HepG2 (cell line): ENCODE results near the gene B3GNT7. TPM values are rescaled to one million over a fixed set of nuclear protein-coding genes. Genes with fewer than 3 reads are reported as not detected.

Experiments used
- AGO1 ChIP-seq: fragments of 200-400 bp; formaldehyde crosslinking; IDR thresholded peaks from 2 replicates; pipeline ENCODE4 v1.6.1; 2017; ENCODE audit warnings: mild to moderate bottlenecking, low read depth, low read length, moderate library complexity; ENCODE audit not compliant: poor library complexity, severe bottlenecking
- AGO2 ChIP-seq: fragments of 200-400 bp; formaldehyde crosslinking; optimal IDR thresholded peaks from 2 replicates; pipeline ENCODE3; 2017; ENCODE audit warnings: mild to moderate bottlenecking, low read depth, low read length, moderate library complexity
- AHR ChIP-seq: IDR thresholded peaks from 2 replicates; pipeline ENCODE4 v1.6.1; 2018; ENCODE audit warnings: missing genetic modification reagents, missing compliant biosample characterization
- CEBPB ChIP-seq: IDR thresholded peaks from 2 replicates; pipeline ENCODE4 v1.6.1; 2011; ENCODE audit warnings: low read depth, low read length, improper control_type of control experiment, borderline replicate concordance
- ELF4 ChIP-seq: sonication (generic); formaldehyde crosslinking; IDR thresholded peaks from 2 replicates; pipeline ENCODE4 v1.5.0; 2020; ENCODE audit warnings: missing genetic modification reagents, mild to moderate bottlenecking, moderate library complexity, borderline replicate concordance
- KDM1A ChIP-seq: IDR thresholded peaks from 2 replicates; pipeline ENCODE4 v1.6.1; 2016; ENCODE audit warnings: missing compliant biosample characterization
- NFYB ChIP-seq: sonication (generic); formaldehyde crosslinking; IDR thresholded peaks from 2 replicates; pipeline ENCODE4 v1.4.0; 2020; ENCODE audit warnings: missing genetic modification reagents
- NKX3-1 ChIP-seq: sonication (generic); formaldehyde crosslinking; IDR thresholded peaks from 2 replicates; pipeline ENCODE4 v1.5.0; 2020; ENCODE audit warnings: missing genetic modification reagents
- NONO ChIP-seq, 2 experiments: fragments of 450-650 bp in 1 of 2; sonication (generic) in 1 of 2; formaldehyde crosslinking in 1 of 2; IDR thresholded peaks in 1 of 2; conservative IDR thresholded peaks in 1 of 2; 2 replicates each; pipeline versions ENCODE4 v1.6.1 to v1.8.0; 2017 to 2022; ENCODE audit warnings: mild to moderate bottlenecking in 1 of 2, missing genetic modification reagents in 1 of 2, moderate library complexity in 1 of 2
- SIX4 ChIP-seq: sonication (generic); formaldehyde crosslinking; IDR thresholded peaks from 2 replicates; pipeline ENCODE4 v1.4.0; 2020; ENCODE audit warnings: missing genetic modification reagents
- SMAD3 ChIP-seq: sonication (generic); formaldehyde crosslinking; IDR thresholded peaks from 2 replicates; pipeline ENCODE4 v1.4.0; 2020; ENCODE audit warnings: missing genetic modification reagents
- SYNCRIP ChIP-seq: fragments of 200-400 bp; formaldehyde crosslinking; IDR thresholded peaks from 2 replicates; pipeline ENCODE4 v1.6.1; 2018; ENCODE audit warnings: mild to moderate bottlenecking, low read depth, low read length; ENCODE audit not compliant: insufficient read depth
- ZNF24 ChIP-seq: fragments of 450-650 bp; IDR thresholded peaks from 2 replicates; pipeline ENCODE4 v1.6.1; 2017; ENCODE audit warnings: antibody characterized with exemption, mild to moderate bottlenecking
- ZNF496 ChIP-seq: sonication (generic); formaldehyde crosslinking; IDR thresholded peaks from 2 replicates; pipeline ENCODE4 v1.8.1; 2023; ENCODE audit warnings: mild to moderate bottlenecking, moderate library complexity, missing genetic modification reagents; ENCODE audit not compliant: insufficient replicate concordance
- ZNF589 ChIP-seq: sonication (generic); formaldehyde crosslinking; conservative IDR thresholded peaks from 2 replicates; pipeline ENCODE4 v1.8.0; 2022; ENCODE audit warnings: mild to moderate bottlenecking, moderate library complexity, missing genetic modification reagents
- ZNF660 ChIP-seq: sonication (generic); formaldehyde crosslinking; IDR thresholded peaks from 2 replicates; pipeline ENCODE4 v1.5.1; 2020; ENCODE audit warnings: mild to moderate bottlenecking, low read depth, missing genetic modification reagents, borderline replicate concordance
- ZNF670 ChIP-seq: sonication (generic); formaldehyde crosslinking; IDR thresholded peaks from 2 replicates; pipeline ENCODE4 v1.8.0; 2022; ENCODE audit warnings: mild to moderate bottlenecking, missing genetic modification reagents, borderline replicate concordance
- polyA plus RNA-seq, 8 experiments: library from polyadenylated mRNA; depleted of rRNA in 3 of 8; stranded (reverse) in 7 of 8; unstranded in 1 of 8; fragments of >200 nt; fragmentation: Illumina TruSeq in 4 of 8; extraction: Trizol in 4 of 8; gene quantifications; 2 replicates each; pipeline versions ENCODE4 v1.2.1 to v1.2.3, GENCODE V29; 2011 to 2016; ENCODE audit warnings: low read depth in 4 of 8, missing spikeins in 1 of 8, mixed read lengths in 1 of 8; ENCODE audit not compliant: insufficient read depth in 1 of 8
- total RNA-seq, 5 experiments: library from RNA; depleted of rRNA; stranded (reverse); fragments of >200 nt; fragmentation: Illumina TruSeq; extraction: Trizol; gene quantifications; 2 replicates each; pipeline ENCODE4 v1.2.3, GENCODE V29; 2016; ENCODE audit warnings: low read depth in 1 of 5
- TF ChIP-seq, protein P1 (sequence below): sonication (generic); formaldehyde crosslinking; IDR thresholded peaks from 2 replicates; pipeline ENCODE4 v1.4.0; 2020; ENCODE audit warnings: missing genetic modification reagents, mild to moderate bottlenecking, borderline replicate concordance
- TF ChIP-seq, protein P2 (sequence below): sonication (generic); formaldehyde crosslinking; IDR thresholded peaks from 2 replicates; pipeline ENCODE4; 2020; ENCODE audit warnings: missing genetic modification reagents, mild to moderate bottlenecking, borderline replicate concordance
- TF ChIP-seq, protein P3 (sequence below): IDR thresholded peaks from 2 replicates; pipeline ENCODE4 v1.6.1; 2016; ENCODE audit warnings: mild to moderate bottlenecking
- TF ChIP-seq, protein P4 (sequence below): sonication (generic); formaldehyde crosslinking; IDR thresholded peaks from 2 replicates; pipeline ENCODE4 v1.4.0; 2020; ENCODE audit warnings: missing genetic modification reagents
- TF ChIP-seq, protein P5 (sequence below): sonication (generic); formaldehyde crosslinking; IDR thresholded peaks from 2 replicates; pipeline ENCODE4 v1.4.0; 2020; ENCODE audit warnings: mild to moderate bottlenecking, missing genetic modification reagents

Gene B3GNT7
- total and polyA plus RNA-seq, 2 of the 13 experiments (the other 11 are each of a cell fraction or from before 2014, with no cell fraction given), result 0.04 to 0.24 TPM

DNA sequence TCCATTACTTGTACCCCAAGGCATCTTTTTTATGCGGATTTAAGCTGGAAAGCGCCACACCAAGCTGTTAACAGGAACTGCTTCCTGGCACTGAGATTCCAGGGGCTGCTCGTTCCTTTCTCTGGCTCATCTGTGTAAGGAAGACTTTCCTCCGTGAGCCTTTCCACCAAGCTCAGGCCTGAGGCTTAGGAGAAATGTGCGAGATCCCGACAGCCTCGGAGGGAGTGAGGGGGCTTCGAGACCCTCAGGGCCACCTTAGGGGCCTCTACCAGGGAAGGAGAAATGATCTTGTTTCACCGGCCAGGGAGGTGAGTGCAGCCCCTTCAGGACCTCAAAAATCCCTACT, 17.1 kb downstream of the B3GNT7 start (continued):
- TF ChIP-seq, protein P1, sequence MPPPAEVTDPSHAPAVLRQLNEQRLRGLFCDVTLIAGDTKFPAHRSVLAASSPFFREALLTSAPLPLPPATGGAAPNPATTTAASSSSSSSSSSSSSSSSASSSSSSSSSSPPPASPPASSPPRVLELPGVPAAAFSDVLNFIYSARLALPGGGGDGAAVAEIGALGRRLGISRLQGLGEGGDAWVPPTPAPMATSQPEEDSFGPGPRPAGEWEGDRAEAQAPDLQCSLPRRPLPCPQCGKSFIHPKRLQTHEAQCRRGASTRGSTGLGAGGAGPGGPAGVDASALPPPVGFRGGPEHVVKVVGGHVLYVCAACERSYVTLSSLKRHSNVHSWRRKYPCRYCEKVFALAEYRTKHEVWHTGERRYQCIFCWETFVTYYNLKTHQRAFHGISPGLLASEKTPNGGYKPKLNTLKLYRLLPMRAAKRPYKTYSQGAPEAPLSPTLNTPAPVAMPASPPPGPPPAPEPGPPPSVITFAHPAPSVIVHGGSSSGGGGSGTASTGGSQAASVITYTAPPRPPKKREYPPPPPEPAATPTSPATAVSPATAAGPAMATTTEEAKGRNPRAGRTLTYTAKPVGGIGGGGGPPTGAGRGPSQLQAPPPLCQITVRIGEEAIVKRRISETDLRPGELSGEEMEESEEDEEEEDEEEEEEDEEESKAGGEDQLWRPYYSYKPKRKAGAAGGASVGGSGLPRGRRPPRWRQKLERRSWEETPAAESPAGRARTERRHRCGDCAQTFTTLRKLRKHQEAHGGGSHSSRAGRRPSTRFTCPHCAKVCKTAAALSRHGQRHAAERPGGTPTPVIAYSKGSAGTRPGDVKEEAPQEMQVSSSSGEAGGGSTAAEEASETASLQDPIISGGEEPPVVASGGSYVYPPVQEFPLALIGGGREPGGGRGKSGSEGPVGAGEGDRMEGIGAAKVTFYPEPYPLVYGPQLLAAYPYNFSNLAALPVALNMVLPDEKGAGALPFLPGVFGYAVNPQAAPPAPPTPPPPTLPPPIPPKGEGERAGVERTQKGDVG, result no peak
- TF ChIP-seq, protein P2, sequence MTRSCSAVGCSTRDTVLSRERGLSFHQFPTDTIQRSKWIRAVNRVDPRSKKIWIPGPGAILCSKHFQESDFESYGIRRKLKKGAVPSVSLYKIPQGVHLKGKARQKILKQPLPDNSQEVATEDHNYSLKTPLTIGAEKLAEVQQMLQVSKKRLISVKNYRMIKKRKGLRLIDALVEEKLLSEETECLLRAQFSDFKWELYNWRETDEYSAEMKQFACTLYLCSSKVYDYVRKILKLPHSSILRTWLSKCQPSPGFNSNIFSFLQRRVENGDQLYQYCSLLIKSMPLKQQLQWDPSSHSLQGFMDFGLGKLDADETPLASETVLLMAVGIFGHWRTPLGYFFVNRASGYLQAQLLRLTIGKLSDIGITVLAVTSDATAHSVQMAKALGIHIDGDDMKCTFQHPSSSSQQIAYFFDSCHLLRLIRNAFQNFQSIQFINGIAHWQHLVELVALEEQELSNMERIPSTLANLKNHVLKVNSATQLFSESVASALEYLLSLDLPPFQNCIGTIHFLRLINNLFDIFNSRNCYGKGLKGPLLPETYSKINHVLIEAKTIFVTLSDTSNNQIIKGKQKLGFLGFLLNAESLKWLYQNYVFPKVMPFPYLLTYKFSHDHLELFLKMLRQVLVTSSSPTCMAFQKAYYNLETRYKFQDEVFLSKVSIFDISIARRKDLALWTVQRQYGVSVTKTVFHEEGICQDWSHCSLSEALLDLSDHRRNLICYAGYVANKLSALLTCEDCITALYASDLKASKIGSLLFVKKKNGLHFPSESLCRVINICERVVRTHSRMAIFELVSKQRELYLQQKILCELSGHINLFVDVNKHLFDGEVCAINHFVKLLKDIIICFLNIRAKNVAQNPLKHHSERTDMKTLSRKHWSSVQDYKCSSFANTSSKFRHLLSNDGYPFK (CRISPR knock-in tag), result peak; percentile 47; the same call in 1 of the 2 replicates
- TF ChIP-seq ZNF670 (no peak), SYNCRIP (no peak), ZNF24 (no peak), AHR (no peak), AGO2 (no peak), SIX4 (CRISPR knock-in tag) (no peak), NONO (IDR thresholded peaks at IDR 0.05) (no peak), NONO (CRISPR knock-in tag; conservative IDR thresholded peaks at IDR 0.05) (no peak), ZNF589 (CRISPR knock-in tag) (no peak), CEBPB (no peak), ZNF496 (CRISPR knock-in tag) (no peak), KDM1A (no peak), NFYB (CRISPR knock-in tag) (no peak), ELF4 (CRISPR knock-in tag) (no peak), AGO1 (no peak), SMAD3 (no peak), ZNF660 (CRISPR knock-in tag) (no peak), NKX3-1 (CRISPR knock-in tag) (no peak)
- TF ChIP-seq, protein P3, sequence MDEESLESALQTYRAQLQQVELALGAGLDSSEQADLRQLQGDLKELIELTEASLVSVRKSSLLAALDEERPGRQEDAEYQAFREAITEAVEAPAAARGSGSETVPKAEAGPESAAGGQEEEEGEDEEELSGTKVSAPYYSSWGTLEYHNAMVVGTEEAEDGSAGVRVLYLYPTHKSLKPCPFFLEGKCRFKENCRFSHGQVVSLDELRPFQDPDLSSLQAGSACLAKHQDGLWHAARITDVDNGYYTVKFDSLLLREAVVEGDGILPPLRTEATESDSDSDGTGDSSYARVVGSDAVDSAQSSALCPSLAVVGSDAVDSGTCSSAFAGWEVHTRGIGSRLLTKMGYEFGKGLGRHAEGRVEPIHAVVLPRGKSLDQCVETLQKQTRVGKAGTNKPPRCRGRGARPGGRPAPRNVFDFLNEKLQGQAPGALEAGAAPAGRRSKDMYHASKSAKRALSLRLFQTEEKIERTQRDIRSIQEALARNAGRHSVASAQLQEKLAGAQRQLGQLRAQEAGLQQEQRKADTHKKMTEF (CRISPR knock-in tag), result no peak; the same call in 1 of the 2 replicates
- TF ChIP-seq, protein P4, sequence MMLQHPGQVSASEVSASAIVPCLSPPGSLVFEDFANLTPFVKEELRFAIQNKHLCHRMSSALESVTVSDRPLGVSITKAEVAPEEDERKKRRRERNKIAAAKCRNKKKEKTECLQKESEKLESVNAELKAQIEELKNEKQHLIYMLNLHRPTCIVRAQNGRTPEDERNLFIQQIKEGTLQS, result no peak
- TF ChIP-seq, protein P5, sequence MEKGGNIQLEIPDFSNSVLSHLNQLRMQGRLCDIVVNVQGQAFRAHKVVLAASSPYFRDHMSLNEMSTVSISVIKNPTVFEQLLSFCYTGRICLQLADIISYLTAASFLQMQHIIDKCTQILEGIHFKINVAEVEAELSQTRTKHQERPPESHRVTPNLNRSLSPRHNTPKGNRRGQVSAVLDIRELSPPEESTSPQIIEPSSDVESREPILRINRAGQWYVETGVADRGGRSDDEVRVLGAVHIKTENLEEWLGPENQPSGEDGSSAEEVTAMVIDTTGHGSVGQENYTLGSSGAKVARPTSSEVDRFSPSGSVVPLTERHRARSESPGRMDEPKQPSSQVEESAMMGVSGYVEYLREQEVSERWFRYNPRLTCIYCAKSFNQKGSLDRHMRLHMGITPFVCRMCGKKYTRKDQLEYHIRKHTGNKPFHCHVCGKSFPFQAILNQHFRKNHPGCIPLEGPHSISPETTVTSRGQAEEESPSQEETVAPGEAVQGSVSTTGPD (CRISPR knock-in tag), result no peak
